Astrocyte of the cerebellum (primary cell): ENCODE results near the gene EIPR1.

Experiments
- DNase-seq: peaks from one replicate; pipeline ENCODE4 v3.0.0-alpha.2; 2011; ENCODE audit warnings: low read depth
- H3K4me3 ChIP-seq: 2 replicates; pipeline ENCODE4 v1.5.1; 2011; ENCODE audit warnings: mild to moderate bottlenecking, low read depth, low read length, moderate library complexity
- in situ Hi-C: cut with HindIII; loops from 2 replicates; pipeline ENCODE4 v1.10.0; 2017; ENCODE audit warnings: low sequenced_read_pairs
- TF ChIP-seq, protein P1 (sequence below): IDR thresholded peaks from 2 replicates; pipeline ENCODE4 v1.5.1; 2012; ENCODE audit warnings: low read length, low read depth, moderate library complexity, mild to moderate bottlenecking; ENCODE audit errors: missing control alignments

Gene EIPR1

DNA sequence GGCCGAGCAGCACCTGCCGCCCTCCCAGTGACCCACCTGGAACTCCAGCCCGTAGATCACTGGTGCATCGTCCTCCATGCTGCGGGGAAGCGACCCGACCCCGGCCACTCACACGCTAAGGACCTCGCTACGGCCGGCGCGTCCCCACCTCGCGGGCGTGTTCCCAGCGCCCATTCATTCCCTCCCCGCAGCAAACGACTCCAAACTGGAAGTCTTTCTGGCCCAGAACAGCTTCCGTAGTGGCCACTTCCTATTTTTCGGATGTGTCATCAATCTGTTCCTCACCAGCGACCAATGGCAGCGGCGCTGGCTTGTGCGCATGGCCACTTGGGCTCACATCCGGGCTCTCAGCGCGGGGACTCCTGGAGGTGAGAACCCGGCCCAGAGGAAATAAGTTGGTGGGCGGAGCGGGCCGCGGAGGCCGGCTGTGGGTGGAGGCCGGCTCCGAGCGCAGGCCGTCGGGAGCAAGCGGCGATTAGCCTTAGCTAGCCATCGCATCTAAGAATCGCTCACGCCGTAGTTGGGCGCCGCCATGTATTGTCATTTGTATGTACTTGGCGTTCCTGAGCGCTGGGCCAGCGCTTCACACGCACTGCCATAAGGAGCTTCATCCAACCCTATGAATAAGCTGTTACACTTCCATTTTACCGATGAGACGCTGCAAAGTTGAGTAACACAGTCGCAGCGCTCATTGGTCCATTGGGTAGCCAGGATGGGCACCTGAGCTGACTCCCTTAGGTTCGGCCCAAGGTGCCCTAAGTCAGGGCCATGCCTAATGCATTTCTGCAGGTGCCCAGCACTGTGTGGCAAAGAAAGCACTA, at the start of gene EIPR1:
TSS of gene EIPR1 (minus strand) at position 207 of the 821 bp plus-strand sequence. CDS start at position 78, 129 bp downstream.
- peak; percentile 97 for DNase-seq
- TF ChIP-seq, protein P1, sequence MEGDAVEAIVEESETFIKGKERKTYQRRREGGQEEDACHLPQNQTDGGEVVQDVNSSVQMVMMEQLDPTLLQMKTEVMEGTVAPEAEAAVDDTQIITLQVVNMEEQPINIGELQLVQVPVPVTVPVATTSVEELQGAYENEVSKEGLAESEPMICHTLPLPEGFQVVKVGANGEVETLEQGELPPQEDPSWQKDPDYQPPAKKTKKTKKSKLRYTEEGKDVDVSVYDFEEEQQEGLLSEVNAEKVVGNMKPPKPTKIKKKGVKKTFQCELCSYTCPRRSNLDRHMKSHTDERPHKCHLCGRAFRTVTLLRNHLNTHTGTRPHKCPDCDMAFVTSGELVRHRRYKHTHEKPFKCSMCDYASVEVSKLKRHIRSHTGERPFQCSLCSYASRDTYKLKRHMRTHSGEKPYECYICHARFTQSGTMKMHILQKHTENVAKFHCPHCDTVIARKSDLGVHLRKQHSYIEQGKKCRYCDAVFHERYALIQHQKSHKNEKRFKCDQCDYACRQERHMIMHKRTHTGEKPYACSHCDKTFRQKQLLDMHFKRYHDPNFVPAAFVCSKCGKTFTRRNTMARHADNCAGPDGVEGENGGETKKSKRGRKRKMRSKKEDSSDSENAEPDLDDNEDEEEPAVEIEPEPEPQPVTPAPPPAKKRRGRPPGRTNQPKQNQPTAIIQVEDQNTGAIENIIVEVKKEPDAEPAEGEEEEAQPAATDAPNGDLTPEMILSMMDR = no peak
- in situ Hi-C loops = no loop called here
- H3K4me3 ChIP-seq = peak within 1 kb of the TSS; percentile 67

DNA sequence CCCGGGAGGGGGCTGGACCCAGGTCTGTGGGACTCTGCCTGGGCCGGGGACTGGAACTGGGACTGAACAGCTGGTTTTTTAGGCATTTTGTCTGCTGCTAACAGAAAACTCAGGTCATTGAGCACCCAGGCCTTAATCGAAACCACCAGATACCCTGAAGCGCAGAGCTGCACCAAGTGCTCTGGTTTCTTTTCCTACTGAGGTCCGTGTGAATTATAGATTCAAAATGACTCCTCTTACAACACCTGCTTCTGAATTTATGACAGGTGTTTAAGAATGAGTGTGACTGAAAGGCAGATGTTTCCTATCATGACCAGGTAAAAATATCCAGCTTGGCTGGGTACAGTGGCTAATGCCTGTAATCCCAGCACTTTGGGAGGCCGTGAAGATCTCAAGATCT, 49.7 kb upstream of the EIPR1 start:
- H3K4me3 ChIP-seq = no peak overlapping the region
- in situ Hi-C loops = no loop called here
- TF ChIP-seq, protein P1 = no peak

DNA sequence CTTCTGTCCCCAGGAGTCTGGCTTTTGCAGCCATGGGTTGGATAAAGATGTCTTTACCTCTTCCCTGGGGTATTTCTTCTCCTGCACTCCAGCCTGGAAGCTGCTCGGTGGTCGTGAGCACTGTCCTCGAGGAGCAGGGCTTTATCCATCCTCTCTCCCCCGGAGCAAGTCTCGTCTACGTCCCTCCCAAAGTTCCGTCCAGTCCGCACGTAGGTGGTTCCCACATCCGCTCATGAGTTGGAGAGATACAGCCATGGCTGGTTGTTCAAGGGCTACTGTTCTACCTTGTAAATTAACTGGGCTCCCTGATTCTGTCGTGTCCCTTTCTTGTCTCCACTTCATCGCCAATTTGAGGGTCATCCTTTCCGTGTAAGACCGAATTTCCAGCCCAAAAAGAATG, 49.0 kb upstream of the EIPR1 start:
- H3K4me3 ChIP-seq = no peak overlapping the region
- in situ Hi-C loops = no loop called here
- DNase-seq = no peak
- TF ChIP-seq, protein P1 = no peak

More for the DNA sequence above, 49.7 kb upstream of the EIPR1 start:
- no peak for DNase-seq

DNA sequence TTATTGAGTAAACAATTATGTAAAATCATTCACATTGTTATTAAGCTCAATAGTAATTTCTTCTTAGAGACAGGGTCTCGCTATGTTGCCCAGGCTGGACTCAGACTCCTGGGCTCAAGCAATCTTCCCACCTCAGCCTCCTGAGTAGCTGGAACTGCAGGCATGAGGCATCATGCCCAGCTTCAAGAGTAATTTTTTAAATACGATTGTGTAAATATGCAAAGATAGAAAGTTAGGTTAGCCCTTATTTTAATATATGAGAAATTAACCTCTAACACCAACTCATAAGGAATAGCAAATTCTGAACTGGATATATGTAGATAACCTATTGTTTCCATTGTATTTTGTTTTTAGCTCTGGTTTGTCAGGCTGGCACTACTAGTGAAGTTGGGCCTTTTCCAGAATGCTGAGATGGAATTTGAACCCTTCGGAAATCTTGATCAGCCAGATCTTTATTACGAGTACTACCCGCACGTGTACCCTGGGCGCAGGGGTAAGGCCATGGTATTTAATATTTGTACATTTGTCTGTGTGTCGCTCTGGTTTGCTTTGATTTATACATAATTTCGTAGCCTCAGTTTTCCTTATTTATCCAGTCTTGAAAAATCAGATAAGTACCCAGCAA, 46.7 kb upstream of the EIPR1 start:
- TF ChIP-seq, protein P1 = no peak
- DNase-seq = no peak
- in situ Hi-C loops = no loop called here

DNA sequence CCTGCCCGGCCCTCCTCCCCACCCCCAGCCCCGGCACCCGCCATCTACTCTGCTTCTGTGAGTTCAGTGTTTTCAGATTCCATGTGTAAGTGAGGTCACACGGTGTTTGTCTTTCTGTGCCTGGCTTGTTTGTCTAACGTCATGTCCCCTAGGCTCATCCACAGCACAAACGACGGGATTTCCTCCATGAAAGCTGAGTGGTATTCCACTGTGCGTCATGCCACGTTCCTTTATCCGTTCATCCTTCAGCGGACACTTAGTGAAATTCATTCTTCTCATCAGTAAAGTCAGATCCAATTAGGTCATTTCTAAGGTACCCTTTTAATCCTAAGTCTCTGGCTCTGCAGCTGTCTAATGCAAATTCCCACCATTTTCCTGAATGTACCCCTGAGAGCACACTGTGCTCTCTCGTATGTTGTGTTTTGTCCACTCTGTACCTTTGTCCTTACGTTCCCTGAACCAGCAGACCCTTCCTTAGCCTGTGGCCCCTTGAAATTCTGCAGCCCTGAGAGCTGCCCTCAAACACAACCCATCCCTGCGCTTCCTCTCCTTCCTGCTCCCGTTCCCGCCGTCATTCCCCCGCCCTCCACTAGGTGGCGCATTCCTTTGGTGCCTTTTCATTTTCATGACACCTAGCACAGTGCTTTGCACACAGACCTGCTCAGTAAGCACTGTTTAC, 46.0 kb upstream of the EIPR1 start:
- TF ChIP-seq, protein P1 = peak; percentile 98
- DNase-seq = no peak
- H3K4me3 ChIP-seq = no peak overlapping the region
- in situ Hi-C loops = no loop called here

More for the DNA sequence above, 46.7 kb upstream of the EIPR1 start:
- no peak overlapping the region for H3K4me3 ChIP-seq

DNA sequence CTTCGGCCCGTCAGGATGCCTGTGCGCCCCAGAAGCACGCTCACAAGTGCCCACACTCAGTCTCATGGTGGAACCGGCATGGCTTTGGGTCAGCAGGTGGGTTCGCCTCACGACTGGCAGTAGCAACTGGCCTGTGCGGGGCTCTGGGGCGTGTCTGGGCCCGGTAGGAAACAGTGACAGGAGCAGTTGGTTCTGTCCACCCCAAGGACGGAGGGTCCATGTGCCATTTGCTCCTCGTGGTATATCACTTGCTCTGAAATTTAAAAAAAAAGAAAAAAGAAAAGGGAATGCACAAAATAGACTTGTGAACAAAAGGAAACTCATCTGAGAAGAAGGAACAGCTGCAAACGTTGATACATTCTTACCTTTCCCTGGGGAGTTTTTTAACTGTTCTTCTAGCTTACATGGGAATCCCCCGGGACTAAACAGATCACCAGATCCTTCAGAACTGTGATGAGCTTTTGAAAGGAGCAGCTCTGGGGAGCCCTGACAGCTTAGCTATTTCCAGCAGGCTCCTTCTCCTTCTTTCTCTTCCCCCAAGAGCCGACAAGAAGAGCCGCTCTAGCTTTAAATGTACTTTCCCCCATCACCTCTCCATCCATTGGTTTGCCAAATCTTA, 44.7 kb upstream of the EIPR1 start:
- no peak overlapping the region for H3K4me3 ChIP-seq
- TF ChIP-seq, protein P1 = no peak
- DNase-seq = no peak
- in situ Hi-C loops = no loop called here
